GM18909 (cell line): ENCODE measurements around the gene ZBTB16.

Source experiments
- ATAC-seq: cut with Tn5 transposase; IDR thresholded peaks from one replicate; pipeline ENCODE4 v1.9.1; 2021; ENCODE audit warnings: mild to moderate bottlenecking; ENCODE audit not compliant: unreplicated experiment, poor library complexity

ZBTB16 gene

DNA sequence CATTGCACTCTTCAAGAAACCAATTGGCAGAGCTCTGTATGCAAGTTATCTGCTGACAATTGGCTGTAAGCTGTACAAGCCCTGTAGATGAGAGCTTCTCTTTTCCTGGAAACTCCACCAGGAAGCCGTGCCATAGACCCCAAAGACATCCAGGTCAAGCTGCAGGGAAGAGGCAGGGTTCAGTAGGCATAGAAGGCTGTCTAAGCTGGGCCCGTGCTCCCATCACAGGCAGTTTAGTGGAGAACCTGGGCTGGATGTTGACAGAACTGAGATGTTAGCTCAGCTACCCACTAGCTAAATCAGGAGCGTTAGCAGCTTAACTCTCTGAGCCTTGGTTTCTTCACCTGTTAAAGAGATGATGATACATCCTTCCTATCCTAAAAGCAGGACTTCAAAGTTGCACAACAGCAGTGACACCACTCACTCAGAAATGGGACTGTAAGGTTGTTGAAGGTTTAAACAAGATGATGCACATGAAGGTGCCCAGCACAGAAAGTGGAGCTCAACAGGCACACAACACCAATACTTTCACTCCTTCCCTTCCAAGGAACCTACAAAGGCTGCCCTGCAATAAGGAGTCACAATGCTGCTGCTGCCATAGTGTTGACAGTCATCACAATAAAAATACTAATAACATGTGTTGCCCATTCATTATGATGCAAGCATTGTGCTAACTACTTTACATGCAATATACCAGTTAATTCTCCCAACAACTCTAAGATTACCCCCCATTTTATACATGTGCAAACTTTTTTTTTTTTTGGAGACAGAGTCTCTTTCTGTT, 115.4 kb downstream of the ZBTB16 start:
- ATAC-seq = no peak

DNA sequence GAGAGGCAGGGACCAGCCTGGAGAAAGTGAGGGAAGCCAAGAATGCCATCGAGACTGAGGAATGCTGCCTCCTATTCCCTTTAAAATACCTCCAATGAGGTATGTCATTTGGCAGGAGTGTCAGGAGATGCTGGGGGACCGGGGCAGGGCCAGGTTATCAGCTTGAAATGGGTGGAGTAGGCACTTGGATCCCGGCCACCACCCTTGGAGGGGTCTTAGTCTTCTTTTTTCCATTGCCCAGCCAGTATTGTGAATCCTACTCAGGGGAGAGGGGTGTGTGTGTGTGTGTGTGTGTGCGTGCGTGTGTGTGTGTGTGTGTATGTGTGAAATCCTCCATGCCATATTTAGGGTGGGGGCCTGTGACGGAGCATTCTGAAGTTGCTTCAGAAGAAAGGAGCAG, 116.2 kb downstream of the ZBTB16 start:
- ATAC-seq = no peak

DNA sequence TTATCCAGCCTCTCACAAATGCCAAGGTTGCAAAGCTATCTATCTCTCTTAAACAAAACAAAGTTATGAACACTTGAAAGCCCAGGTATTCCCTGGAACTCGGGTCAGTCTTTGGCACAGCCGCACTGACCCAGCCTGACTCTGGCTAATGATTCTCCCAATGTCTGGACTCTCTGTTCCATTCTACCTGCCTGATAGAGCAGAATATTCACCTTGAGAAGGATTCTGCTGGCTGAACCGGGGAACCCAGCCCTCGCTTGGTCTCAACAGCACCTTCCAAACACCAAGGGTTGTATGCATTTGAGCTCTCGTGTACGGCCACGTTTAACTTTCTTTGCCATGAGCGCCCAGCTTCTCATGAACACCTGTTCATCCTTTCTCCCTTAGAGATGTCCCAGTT, 116.8 kb downstream of the ZBTB16 start:
- no peak for ATAC-seq

GRCh38 chr11:114178656-114179055, 119.1 kb downstream of the ZBTB16 start:
- ATAC-seq = no peak

DNA sequence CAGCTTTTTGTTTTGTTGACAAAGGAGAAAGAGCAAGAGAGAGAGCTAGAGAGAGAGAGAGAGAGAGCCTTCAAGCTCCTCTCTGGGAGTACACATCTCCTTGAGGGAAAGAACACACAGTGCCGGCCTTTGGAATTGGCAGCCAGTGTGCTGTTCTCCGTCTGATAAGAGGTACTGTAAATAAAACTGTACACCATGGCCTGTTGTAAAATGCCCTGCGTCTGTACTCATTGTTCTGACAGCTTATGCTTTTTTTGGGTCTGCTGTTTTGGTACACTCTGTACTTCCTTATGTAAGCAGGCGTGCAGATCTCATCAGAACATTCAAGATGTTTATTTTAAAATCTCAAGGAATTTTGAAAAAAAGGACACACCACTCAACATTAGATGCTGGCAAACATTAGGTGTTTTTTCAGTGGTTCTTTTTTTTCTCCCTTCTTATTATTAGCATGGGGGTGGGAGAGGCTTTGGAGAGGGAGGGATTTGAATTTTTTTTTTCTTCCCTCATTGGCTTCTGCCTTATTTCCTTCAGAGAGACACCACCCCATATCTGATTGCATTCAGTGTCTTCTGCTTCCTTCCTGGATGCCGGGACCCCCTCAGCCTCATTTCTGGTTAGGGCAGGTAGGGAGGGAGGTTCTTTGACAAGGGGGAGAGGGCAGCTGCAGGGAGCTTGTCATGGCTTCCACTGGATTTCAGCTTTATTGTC, 119.9 kb downstream of the ZBTB16 start:
- ATAC-seq = no peak

- no peak for ATAC-seq
Observed at GRCh38 chr11:114180301-114181055, 121.0 kb downstream of the ZBTB16 start.

DNA sequence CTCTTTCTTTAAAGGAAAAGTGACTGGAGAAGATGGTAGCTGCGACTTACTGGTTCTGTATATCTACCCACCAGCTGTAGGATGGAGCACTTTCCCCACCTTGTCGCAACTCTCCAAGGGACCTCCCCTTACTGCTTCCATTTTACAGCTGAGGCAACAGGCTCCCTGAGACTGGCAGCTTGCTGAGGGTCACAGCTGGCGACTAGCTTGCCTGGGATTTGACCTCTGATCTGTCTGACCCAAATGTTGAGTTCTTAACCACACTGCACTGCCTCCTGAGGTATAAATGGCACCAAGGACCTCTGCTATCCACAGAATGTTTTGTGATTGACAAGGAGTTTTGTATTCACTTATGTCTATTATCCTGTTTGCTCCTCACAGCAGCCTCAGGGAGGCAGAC, 121.7 kb downstream of the ZBTB16 start:
- no peak for ATAC-seq

GRCh38 chr11:114181752-114182151, 122.2 kb downstream of the ZBTB16 start:
- no peak for ATAC-seq

DNA sequence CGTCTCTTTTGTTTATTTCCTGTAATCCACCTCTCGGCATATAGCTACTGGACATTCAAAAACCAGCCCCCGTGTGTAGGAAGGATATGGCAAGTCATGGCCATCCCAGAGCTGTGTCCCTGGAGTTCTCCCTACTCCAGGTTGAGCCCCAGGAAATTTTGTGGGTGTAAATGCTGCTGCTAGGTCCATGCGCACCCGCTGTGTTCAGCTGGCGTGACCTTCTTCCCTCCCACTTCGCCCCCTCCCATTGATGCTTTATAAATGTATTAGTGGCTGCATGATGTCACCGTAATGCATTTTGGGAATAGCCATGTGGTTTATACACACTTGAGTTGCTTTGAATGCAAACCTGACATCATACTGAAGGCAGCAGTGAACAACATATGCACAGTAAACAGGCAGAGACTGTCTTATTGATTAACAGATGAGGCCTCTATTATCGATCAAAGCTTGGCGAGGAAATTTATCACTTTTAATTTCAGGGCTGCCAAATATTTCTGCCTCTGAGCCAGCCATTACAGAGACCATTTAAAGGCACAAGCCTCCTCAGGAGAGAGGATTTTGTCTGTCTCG, 123.0 kb downstream of the ZBTB16 start:
- no peak for ATAC-seq

DNA sequence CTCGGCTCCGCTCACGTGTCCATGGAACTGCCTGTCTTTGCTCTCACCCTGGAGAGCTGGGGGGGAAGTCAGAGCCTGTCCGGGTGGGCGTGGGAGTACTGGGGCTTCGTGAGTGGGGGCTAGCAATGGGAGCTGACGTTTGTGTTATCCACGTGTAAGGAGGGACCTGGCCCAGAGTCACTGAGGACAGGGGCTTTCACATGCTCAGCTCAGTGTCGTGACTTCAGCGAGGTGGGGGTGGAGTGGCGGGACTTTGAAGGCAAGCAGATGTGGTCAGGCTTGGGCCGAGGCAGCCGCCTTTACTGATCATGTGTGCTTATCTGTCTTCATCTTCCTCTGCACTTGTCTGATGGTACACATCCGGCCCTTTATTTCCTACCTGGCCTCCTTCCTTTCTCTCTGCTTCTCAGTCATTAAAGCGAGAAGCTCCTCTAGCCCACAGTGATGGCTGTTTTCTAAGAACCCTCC, 123.6 kb downstream of the ZBTB16 start:
- ATAC-seq = no peak

- no peak for ATAC-seq
Observed at GRCh38 chr11:114185436-114185835, 125.9 kb downstream of the ZBTB16 start.

DNA sequence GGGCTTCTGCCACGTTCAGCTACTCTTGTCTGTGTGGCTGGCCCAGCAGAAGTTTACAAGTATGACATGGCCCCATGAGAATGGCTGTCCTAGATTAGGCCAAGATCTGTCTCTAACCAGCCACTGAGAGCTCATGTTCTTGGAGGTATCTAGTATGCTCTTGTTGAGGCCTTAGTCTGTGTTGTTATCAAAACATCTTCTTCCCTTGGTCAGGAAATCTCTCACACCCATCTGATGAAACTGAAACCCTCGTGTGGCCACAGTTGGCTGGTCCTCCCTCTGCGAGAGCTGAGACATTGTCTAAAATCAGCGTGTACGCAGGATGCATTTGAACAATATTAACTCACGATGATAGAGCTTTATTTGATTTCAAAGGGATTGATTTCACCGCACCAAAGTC, 127.7 kb downstream of the ZBTB16 start:
- no peak for ATAC-seq

GRCh38 chr11:114188851-114189570, 129.5 kb downstream of the ZBTB16 start:
- ATAC-seq = no peak

DNA sequence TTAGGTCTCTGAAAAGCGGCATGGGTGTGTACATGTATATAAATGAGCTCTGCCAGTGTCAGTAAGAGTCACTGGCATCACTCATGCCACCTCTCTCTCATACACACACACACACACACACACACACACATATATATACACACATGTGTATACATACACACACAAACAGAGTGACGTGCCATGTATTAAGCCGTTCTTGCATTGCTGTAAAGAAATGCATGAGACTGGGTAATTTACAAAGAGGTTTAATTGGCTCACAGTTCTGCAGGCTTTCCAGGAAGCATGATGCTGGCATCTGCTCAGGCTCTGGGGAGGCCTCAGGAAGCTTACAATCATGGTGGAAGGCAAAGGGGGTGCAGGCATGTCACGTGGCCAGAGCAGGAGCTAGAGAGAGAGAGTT, 131.1 kb downstream of the ZBTB16 start:
- ATAC-seq = no peak

- no peak for ATAC-seq
Observed at GRCh38 chr11:114191893-114192292, 132.4 kb downstream of the ZBTB16 start.

GRCh38 chr11:114192841-114193389, 133.4 kb downstream of the ZBTB16 start:
- ATAC-seq = no peak

- ATAC-seq = no peak
Observed at GRCh38 chr11:114193730-114194679, 134.5 kb downstream of the ZBTB16 start.

DNA sequence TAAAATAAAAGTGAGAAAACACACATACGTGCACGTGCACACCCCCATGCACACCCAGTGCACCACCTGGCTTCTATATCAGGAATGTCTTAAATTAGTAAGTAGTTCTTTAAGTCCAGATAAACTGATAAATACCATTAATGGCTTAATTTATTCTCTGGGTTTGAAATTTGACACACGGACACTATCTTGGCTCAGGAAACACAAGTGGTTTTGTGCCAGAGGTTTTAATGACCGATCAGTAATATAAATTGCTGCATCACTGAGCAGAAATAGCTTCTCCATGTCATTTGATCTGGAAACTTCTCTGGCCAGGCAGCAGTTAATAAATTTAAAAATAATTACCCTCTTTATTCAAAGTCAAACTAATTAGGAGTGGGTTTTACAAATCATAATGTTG, 135.2 kb downstream of the ZBTB16 start:
- ATAC-seq = no peak

DNA sequence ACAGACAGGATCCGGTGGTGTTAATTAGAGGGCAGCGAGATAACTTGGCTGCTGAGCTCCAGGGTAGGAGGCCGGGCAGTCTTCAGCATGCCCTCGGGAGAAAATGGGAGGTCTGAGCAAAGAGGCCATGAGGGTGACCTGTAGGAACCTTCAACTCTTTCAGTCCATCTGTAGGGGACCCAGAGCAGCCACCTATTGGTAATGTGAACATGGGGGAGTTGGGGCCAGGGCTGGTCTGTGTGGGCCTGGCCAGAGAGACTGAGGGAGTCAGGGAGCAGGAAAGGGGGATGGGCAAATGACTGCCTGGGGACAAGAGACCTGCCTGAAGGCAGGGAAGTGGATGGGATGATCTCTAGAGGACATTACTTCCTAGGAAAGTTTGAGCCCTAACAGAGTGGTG, 135.6 kb downstream of the ZBTB16 start:
- no peak for ATAC-seq
